ENCODE measurements around the gene HNRNPUL1.

GRCh38 chr19:41225238-41226052 lies 38.7 kb upstream of the HNRNPUL1 start:
- no peak for TF ChIP-seq POLR2A (IDR thresholded peaks at IDR 0.05)
- no peak for TF ChIP-seq CTCF (IDR thresholded peaks at IDR 0.05)
